Liver (tissue), 3 donors: ENCODE data around the gene UGT1A8.
"Not testable (repeated sequence)": the region's sequence is repeated elsewhere in the genome, so short reads cannot be mapped to it uniquely, and the experiment has no call there.

Experiments used
- ATF3 ChIP-seq: IDR thresholded peaks from 2 replicates; pipeline ENCODE4 v1.6.1; 2016; ENCODE audit warnings: antibody characterized with exemption
- CTCF ChIP-seq: fragments of 150-350 bp; IDR thresholded peaks from 2 replicates; pipeline ENCODE4 v1.5.1; 2017; ENCODE audit warnings: improper control_type of control experiment, low read depth, low read length; ENCODE audit not compliant: missing input control
- EGR1 ChIP-seq, 2 donors: IDR thresholded peaks; 2 replicates each; pipeline ENCODE4 v1.6.1; 2016 to 2018; ENCODE audit warnings: antibody characterized with exemption in 2 of 2, low read depth in 2 of 2
- FOXA1 ChIP-seq: IDR thresholded peaks from 2 replicates; pipeline ENCODE4 v1.6.1; 2016; ENCODE audit warnings: antibody characterized with exemption
- GABPA ChIP-seq, 2 donors: IDR thresholded peaks in 1 of 2; conservative IDR thresholded peaks in 1 of 2; 2 replicates each; pipeline ENCODE4 v1.6.1; 2016; ENCODE audit warnings: antibody characterized with exemption in 2 of 2, mild to moderate bottlenecking in 1 of 2, moderate library complexity in 1 of 2
- HNF4A ChIP-seq, 2 donors: conservative IDR thresholded peaks; 2 replicates each; pipeline ENCODE4 v1.6.1; 2016; ENCODE audit warnings: antibody characterized with exemption in 2 of 2, mild to moderate bottlenecking in 2 of 2
- JUND ChIP-seq, 2 donors: IDR thresholded peaks; 2 replicates each; pipeline ENCODE4 v1.6.1; 2016; ENCODE audit warnings: antibody characterized with exemption in 2 of 2
- MAX ChIP-seq: IDR thresholded peaks from 2 replicates; pipeline ENCODE4 v1.6.1; 2016; ENCODE audit warnings: antibody characterized with exemption
- RAD21 ChIP-seq, 2 donors: IDR thresholded peaks; 2 replicates each; pipeline ENCODE4 v1.6.1; 2016; ENCODE audit warnings: antibody characterized with exemption in 2 of 2, mild to moderate bottlenecking in 2 of 2
- REST ChIP-seq: IDR thresholded peaks from 2 replicates; pipeline ENCODE4 v1.6.1; 2016; ENCODE audit warnings: antibody characterized with exemption, mild to moderate bottlenecking
- TAF1 ChIP-seq: conservative IDR thresholded peaks from 2 replicates; pipeline ENCODE4 v1.6.1; 2016; ENCODE audit warnings: antibody characterized with exemption, mild to moderate bottlenecking
- ZBTB33 ChIP-seq: IDR thresholded peaks from 2 replicates; pipeline ENCODE4 v1.6.1; 2016; ENCODE audit warnings: antibody characterized with exemption
- donor health status: healthy.
- donor health status: healthy.

GRCh38 chr2:233751212-233752009, 134.0 kb downstream of the UGT1A8 start:
- not testable (repeated sequence) for TF ChIP-seq CTCF; ATF3; MAX; EGR1 (IDR thresholded peaks at IDR 0.05; ENCODE audit: low read depth in 2 of 2); RAD21 (IDR thresholded peaks at IDR 0.05); TAF1; GABPA (IDR thresholded peaks at IDR 0.05 in 1 of 2, conservative IDR thresholded peaks at IDR 0.05 in 1 of 2); REST; FOXA1; ZBTB33; JUND (IDR thresholded peaks at IDR 0.05)
- TF ChIP-seq HNF4A (conservative IDR thresholded peaks at IDR 0.05), result peak; percentile 74 to 77
